Natural killer cell (primary cell): ENCODE results near the gene ESR2. TPM values are rescaled to one million over a fixed set of nuclear protein-coding genes. Genes with fewer than 3 reads are reported as not detected.

Experiments
- ATAC-seq, 3 donors: fragments of 150-1000 bp in 2 of 3; fragments of 200-7000 bp in 1 of 3; cut with Tn5 transposase; 1 replicate in 1 of 3; 2 replicates in 2 of 3; pipeline ENCODE4 v1.10.0; 2021; ENCODE audit warnings: mild to moderate bottlenecking in 2 of 3, moderate library complexity in 2 of 3
- DNase-seq, 2 donors: peaks; one replicate each; pipeline versions ENCODE4 v3.0.0 to v3.0.0-alpha.2; 2013 to 2021; ENCODE audit warnings: mixed read lengths in 1 of 2
- H3K27ac ChIP-seq: one replicate; pipeline ENCODE4 v1.5.1; 2013; ENCODE audit warnings: mild to moderate bottlenecking, low read length
- H3K27me3 ChIP-seq: one replicate; pipeline ENCODE4 v1.6.1; 2013; ENCODE audit warnings: low read length; ENCODE audit not compliant: control insufficient read depth, insufficient read depth
- H3K36me3 ChIP-seq: one replicate; pipeline ENCODE4 v1.6.1; 2013; ENCODE audit warnings: low read length; ENCODE audit not compliant: control insufficient read depth, insufficient read depth
- H3K4me1 ChIP-seq: one replicate; pipeline ENCODE4 v1.6.1; 2013; ENCODE audit warnings: low read length; ENCODE audit not compliant: control insufficient read depth, insufficient read depth
- H3K4me3 ChIP-seq: one replicate; pipeline ENCODE4 v1.5.1; 2013; ENCODE audit warnings: low read length
- H3K9me3 ChIP-seq: one replicate; pipeline ENCODE4 v1.6.1; 2013; ENCODE audit warnings: low read length; ENCODE audit not compliant: control insufficient read depth, insufficient read depth
- H3K27ac Mint-ChIP-seq, 2 donors: one replicate each; pipeline ENCODE4 v1.8.0; 2022; ENCODE audit warnings: mild to moderate bottlenecking in 2 of 2, mixed read lengths in 2 of 2, moderate library complexity in 1 of 2
- H3K27me3 Mint-ChIP-seq, 2 donors: one replicate each; pipeline ENCODE4 v1.8.0; 2022; ENCODE audit warnings: low read depth in 2 of 2, mixed read lengths in 2 of 2
- H3K36me3 Mint-ChIP-seq: one replicate; pipeline ENCODE4 v1.8.0; 2022; ENCODE audit warnings: mixed read lengths
- H3K4me1 Mint-ChIP-seq, 2 donors: one replicate each; pipeline ENCODE4 v1.8.0; 2022; ENCODE audit warnings: mixed read lengths in 2 of 2
- H3K4me3 Mint-ChIP-seq: one replicate; pipeline ENCODE4 v1.8.0; 2022; ENCODE audit warnings: mild to moderate bottlenecking, moderate library complexity, mixed read lengths
- H3K9me3 Mint-ChIP-seq, 2 donors: one replicate each; pipeline ENCODE4 v1.8.0; 2022; ENCODE audit warnings: mixed read lengths in 2 of 2
- WGBS: methylation state at CpG from one replicate; pipeline ENCODE4 v1.1.7; 2013; ENCODE audit warnings: missing lambda C conversion rate; ENCODE audit not compliant: insufficient coverage; 5-methylcytosine and 5-hydroxymethylcytosine counted together
- intact Hi-C: fragments of 100-400 bp; cut with micrococcal nuclease; formaldehyde crosslinking; loops from one replicate; pipeline ENCODE4 v1.14.2; 2022
- total RNA-seq, 4 donors: library from RNA; stranded (reverse); fragments of 120-200 nt in 1 of 4; gene quantifications; one replicate each; pipeline versions ENCODE4 v1.2.3 to v1.2.4, GENCODE V29; 2013 to 2022
- TF ChIP-seq, protein P1 (sequence below): fragments of 200-600 bp; IDR thresholded peaks from one replicate; pipeline ENCODE4 v1.8.0; 2022; ENCODE audit warnings: antibody characterized with exemption

ESR2 gene
- total RNA-seq, 3 donors from 2014 or later (not counting 1 experiment from before 2014, with no cell fraction given): 0.53 TPM; not detected in 2

DNA sequence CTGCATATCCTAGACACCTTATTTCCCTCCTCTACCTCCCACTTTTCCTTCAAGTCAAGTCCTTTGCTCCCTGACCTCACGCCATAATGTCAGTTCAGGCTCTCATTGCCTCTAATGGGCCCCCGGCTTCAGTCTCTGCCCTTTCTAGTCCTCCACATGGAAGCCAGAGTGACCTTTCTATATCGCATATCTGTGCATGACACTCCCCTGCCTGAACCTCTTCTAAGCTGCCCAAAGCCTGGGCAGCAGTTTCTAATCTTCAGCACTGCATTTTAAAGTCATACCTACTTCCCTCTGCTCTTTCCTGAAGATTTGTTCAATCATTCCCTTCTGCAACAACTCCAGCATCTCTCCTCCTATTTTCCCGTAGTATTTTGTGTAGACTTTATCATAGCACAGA, 45.5 kb downstream of the ESR2 start:
- Histone ChIP-seq H3K4me3 (no peak overlapping the region), H3K36me3 (no peaks in the 10 kb centered on the region), H3K4me1 (no peaks in the 10 kb centered on the region), H3K27ac (no peak overlapping the region), H3K27me3 (no peaks in the 10 kb centered on the region), H3K9me3 (no peaks in the 10 kb centered on the region)
- peaks cover 3 to 40% of the 10 kb centered on the region in 2 donors for H3K27me3 Mint-ChIP-seq
- DNase-seq: no peak
- intact Hi-C loops: no loop called here
- H3K4me3 Mint-ChIP-seq: no peak overlapping the region
- H3K36me3 Mint-ChIP-seq: no peaks in the 10 kb centered on the region
- 88% methylated on average over 3 of the region's 4 CpGs for WGBS
- TF ChIP-seq, protein P1, sequence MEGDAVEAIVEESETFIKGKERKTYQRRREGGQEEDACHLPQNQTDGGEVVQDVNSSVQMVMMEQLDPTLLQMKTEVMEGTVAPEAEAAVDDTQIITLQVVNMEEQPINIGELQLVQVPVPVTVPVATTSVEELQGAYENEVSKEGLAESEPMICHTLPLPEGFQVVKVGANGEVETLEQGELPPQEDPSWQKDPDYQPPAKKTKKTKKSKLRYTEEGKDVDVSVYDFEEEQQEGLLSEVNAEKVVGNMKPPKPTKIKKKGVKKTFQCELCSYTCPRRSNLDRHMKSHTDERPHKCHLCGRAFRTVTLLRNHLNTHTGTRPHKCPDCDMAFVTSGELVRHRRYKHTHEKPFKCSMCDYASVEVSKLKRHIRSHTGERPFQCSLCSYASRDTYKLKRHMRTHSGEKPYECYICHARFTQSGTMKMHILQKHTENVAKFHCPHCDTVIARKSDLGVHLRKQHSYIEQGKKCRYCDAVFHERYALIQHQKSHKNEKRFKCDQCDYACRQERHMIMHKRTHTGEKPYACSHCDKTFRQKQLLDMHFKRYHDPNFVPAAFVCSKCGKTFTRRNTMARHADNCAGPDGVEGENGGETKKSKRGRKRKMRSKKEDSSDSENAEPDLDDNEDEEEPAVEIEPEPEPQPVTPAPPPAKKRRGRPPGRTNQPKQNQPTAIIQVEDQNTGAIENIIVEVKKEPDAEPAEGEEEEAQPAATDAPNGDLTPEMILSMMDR: no peak
- H3K9me3 Mint-ChIP-seq: no peaks in the 10 kb centered on the region
- H3K4me1 Mint-ChIP-seq: no peaks in the 10 kb centered on the region
- no peak overlapping the region for H3K27ac Mint-ChIP-seq
- ATAC-seq: no peak

DNA sequence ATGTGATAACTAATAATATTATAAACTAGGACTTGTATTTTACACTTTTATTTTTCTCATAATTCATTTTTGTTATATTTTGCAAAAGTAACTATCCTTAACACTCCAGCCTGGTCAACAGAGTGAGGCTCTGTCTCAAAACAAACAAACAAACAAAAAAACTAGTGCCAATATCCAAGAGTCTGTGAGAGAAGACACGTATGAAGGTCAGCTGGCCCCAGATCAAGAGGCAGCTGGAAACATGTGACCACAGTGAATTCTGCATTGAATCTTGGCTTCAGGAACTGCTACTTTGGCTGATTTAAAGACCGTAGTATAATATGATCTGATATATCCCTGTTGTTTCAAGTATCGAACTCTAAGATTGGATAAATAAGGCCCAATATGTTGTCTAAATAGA, 47.0 kb downstream of the ESR2 start:
- Mint-ChIP-seq H3K4me3 (no peak overlapping the region), H3K4me1 (no peaks in the 10 kb centered on the region), H3K27me3 (peaks cover 3 to 40% of the 10 kb centered on the region in 2 donors), H3K27ac (no peak overlapping the region), H3K36me3 (no peaks in the 10 kb centered on the region), H3K9me3 (no peaks in the 10 kb centered on the region)
- Histone ChIP-seq H3K27ac (no peak overlapping the region), H3K4me1 (no peaks in the 10 kb centered on the region), H3K9me3 (no peaks in the 10 kb centered on the region), H3K36me3 (no peaks in the 10 kb centered on the region), H3K27me3 (no peaks in the 10 kb centered on the region), H3K4me3 (no peak overlapping the region)
- DNase-seq (no peak), ATAC-seq (no peak)
- 99% methylated on average over 3 of the region's 3 CpGs for WGBS
- TF ChIP-seq, protein P1: no peak
- intact Hi-C loops: no loop called here

DNA sequence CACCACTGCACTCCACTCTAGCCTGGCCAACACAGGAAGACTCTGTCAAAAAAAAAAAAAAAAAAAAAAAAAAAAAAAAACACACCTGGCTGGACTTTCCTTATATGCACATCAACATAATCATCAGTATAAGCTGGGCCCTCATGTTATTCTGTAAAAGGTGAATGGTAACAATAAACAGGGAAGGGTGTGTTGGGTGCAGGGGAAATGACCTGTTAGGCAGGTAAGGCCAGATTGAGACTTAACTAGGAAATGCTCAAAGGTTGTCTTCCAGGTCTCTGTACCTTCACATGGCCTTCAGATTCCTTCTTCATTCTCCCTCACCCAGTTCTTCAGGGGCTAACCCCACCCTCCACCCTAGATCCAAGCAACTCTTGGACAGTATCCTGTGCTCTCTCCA, 47.5 kb downstream of the ESR2 start:
- no peak for ATAC-seq
- no peaks in the 10 kb centered on the region for H3K36me3 Mint-ChIP-seq
- peaks cover 3 to 40% of the 10 kb centered on the region in 2 donors for H3K27me3 Mint-ChIP-seq
- H3K4me1 Mint-ChIP-seq: no peaks in the 10 kb centered on the region
- no peak for DNase-seq
- H3K4me3 ChIP-seq: no peak overlapping the region
- no peak overlapping the region for H3K27ac Mint-ChIP-seq
- no peak overlapping the region for H3K4me3 Mint-ChIP-seq
- no peaks in the 10 kb centered on the region for H3K9me3 ChIP-seq
- H3K27me3 ChIP-seq: no peaks in the 10 kb centered on the region
- TF ChIP-seq, protein P1: no peak
- intact Hi-C loops: no loop called here
- H3K9me3 Mint-ChIP-seq: no peaks in the 10 kb centered on the region
- no peaks in the 10 kb centered on the region for H3K4me1 ChIP-seq
- H3K36me3 ChIP-seq: no peaks in the 10 kb centered on the region
- H3K27ac ChIP-seq: no peak overlapping the region

DNA sequence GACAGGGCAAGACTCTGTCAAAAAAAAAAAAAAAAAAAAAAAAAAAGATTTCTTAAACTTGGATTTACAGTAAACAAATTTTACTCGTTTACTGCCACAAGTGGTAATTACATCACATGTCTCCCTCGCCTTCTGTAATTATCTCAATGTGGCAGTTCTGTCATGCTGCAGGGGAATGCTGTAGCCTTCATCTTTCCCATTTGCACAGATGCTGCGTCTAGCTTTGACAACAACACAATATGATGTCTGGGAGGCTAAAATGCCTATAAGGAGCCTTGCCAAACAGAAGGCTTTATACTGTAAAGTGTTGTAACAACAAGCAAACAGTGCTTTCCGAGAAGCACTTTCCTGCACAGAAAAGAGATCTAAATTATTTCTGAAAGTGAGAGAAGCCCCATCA, 48.7 kb downstream of the ESR2 start:
- DNase-seq (no peak), ATAC-seq (no peak)

More for the DNA sequence above, 48.7 kb downstream of the ESR2 start:
- Histone ChIP-seq H3K36me3 (no peaks in the 10 kb centered on the region), H3K27me3 (no peaks in the 10 kb centered on the region), H3K9me3 (no peaks in the 10 kb centered on the region), H3K4me3 (no peak overlapping the region), H3K4me1 (no peaks in the 10 kb centered on the region), H3K27ac (no peak overlapping the region)
- Mint-ChIP-seq H3K4me1 (no peaks in the 10 kb centered on the region), H3K4me3 (no peak overlapping the region), H3K9me3 (no peaks in the 10 kb centered on the region), H3K36me3 (no peaks in the 10 kb centered on the region), H3K27ac (no peak overlapping the region), H3K27me3 (peaks cover 3 to 28% of the 10 kb centered on the region in 2 donors)
- 89% methylated on average over 4 of the region's 4 CpGs for WGBS
- intact Hi-C loops: no loop called here
- TF ChIP-seq, protein P1: no peak
